Heart left ventricle (tissue), 16 donors: Measurements from ENCODE around the gene WDFY3. TPM values are rescaled to one million over a fixed set of nuclear protein-coding genes. Genes with fewer than 3 reads are reported as not detected.
A peak's percentile ranks its signal among the peaks of the same experiment; 100 is the strongest.

ENCODE experiments used
- ATAC-seq, 4 donors: fragments of 200-7000 bp; cut with Tn5 transposase; one replicate each; pipeline ENCODE4 v1.9.1; 2020 to 2022; ENCODE audit warnings: moderate library complexity in 4 of 4, mild to moderate bottlenecking in 3 of 4, moderate number of reproducible peaks in 1 of 4
- DNase-seq, 5 donors: peaks; one replicate each; pipeline ENCODE4 v3.0.0-alpha.2; 2020
- H3K27ac ChIP-seq, 12 donors: fragments of 200-600 bp; sonication (generic) in 4 of 12; one replicate each; pipeline versions ENCODE4 v1.5.0 to v1.8.0; 2016 to 2022; ENCODE audit warnings: mild to moderate bottlenecking in 2 of 12
- H3K27me3 ChIP-seq, 9 donors: fragments of 200-600 bp; sonication (generic) in 2 of 9; one replicate each; pipeline versions ENCODE4 v1.5.1 to v1.8.0; 2016 to 2022; ENCODE audit warnings: mild to moderate bottlenecking in 3 of 9
- H3K36me3 ChIP-seq, 9 donors: fragments of 200-600 bp; sonication (generic) in 2 of 9; one replicate each; pipeline versions ENCODE4 v1.5.0 to v1.8.0; 2018 to 2022; ENCODE audit warnings: mild to moderate bottlenecking in 2 of 9
- H3K4me1 ChIP-seq, 12 donors: fragments of 200-600 bp; sonication (generic) in 4 of 12; one replicate each; pipeline versions ENCODE4 v1.5.0 to v1.8.0; 2016 to 2022; ENCODE audit warnings: mild to moderate bottlenecking in 3 of 12
- H3K4me3 ChIP-seq, 12 donors: fragments of 200-600 bp; sonication (generic) in 4 of 12; one replicate each; pipeline versions ENCODE4 v1.5.0 to v1.8.0; 2017 to 2022; ENCODE audit warnings: mild to moderate bottlenecking in 9 of 12, moderate library complexity in 4 of 12
- H3K9me3 ChIP-seq, 12 donors: fragments of 200-600 bp; sonication (generic) in 4 of 12; one replicate each; pipeline versions ENCODE4 v1.5.0 to v1.8.0; 2016 to 2022; ENCODE audit warnings: mild to moderate bottlenecking in 1 of 12
- CTCF ChIP-seq, 12 donors: fragments of 200-600 bp; sonication (generic) in 4 of 12; IDR thresholded peaks; one replicate each; pipeline versions ENCODE4 v1.5.0 to v1.8.0; 2018 to 2022; ENCODE audit warnings: antibody characterized with exemption in 12 of 12, mild to moderate bottlenecking in 5 of 12
- POLR2A ChIP-seq, 2 donors: fragments of 450-650 bp; IDR thresholded peaks; one replicate each; pipeline ENCODE4 v1.6.1; 2017; ENCODE audit warnings: antibody characterized with exemption in 2 of 2, mild to moderate bottlenecking in 2 of 2, moderate library complexity in 2 of 2
- WGBS, 4 donors: extraction: QIAGEN DNeasy Blood & Tissue Kit in 2 of 4; methylation state at CpG; one replicate each; pipeline versions ENCODE4 v1.1.5 to v1.1.7; 2013 to 2018; 5-methylcytosine and 5-hydroxymethylcytosine counted together
- intact Hi-C, 10 donors: fragments of 100-400 bp; cut with DNase I; formaldehyde crosslinking; loops; one replicate each; pipeline versions ENCODE4 v1.11.1 to v1.14.2; 2022
- polyA plus RNA-seq, 2 donors: library from polyadenylated mRNA; stranded (reverse); fragments of 200-250 nt; gene quantifications; one replicate each; pipeline ENCODE4 v1.2.3, GENCODE V29; 2013
- total RNA-seq, 9 donors: library from RNA; depleted of rRNA in 2 of 9; stranded (reverse); fragments of >200 nt in 2 of 9; fragmentation: NEBNext Ultra II Directional in 3 of 9; extraction: Animal tissue kit (Norgen Biotek cat#: 25700) in 3 of 9; gene quantifications; one replicate each; pipeline versions ENCODE4 v1.1.0 to v1.2.4, GENCODE V29; 2016 to 2023
- donor health status: ischemic (EF 13 %, LVEDD 7.1; RV severe dilation, severe dysfunction).
- donor health status: healthy with polysubstance abuse.
- donor health status: DM: no; HTN: yes; CAD: no.
- donor health status: DM: no; HTN: no; CAD: no.
- donor health status: ischemic (EF 25% LVEDD 6.9; RV normal size, moderate dysfunction).
- donor health status: ischemic (EF 25% LVEDD 5.7; RV mildly dilated, moderate dysfunction).
- donor health status: healthy.
- donor health status: DM: yes; HTN: yes; CAD: no.
- donor health status: ischemic (EF 35%, LVEDD 5.7; RV mildly dilated, moderate dysfunction).
- donor health status: nonischemic (EF 11% LVEDD 7.7; RV severe dilation, severe dysfunction).
- donor health status: DM: yes; HTN: yes; CAD: no.
- donor health status: PGD.
- donor health status: ischemic (EF 29% LVEDD 5.4; RV normal size, mild dysfunction).
- donor health status: nonischemic (EF 23%, LVEDD 6.1; RV moderate dilation, normal function).

The WDFY3 gene
- total and polyA plus RNA-seq, 11 donors: 5.0 to 103 (median 40.4) TPM

- no peak for DNase-seq
- no peak for TF ChIP-seq POLR2A (IDR thresholded peaks at IDR 0.05)
- no peak for TF ChIP-seq CTCF (IDR thresholded peaks at IDR 0.05)
- ATAC-seq: no peak
- Histone ChIP-seq H3K36me3 (peaks cover 0 to 38% (median 11%) of the 10 kb centered on the region in 9 donors), H3K9me3 (no peaks in the 10 kb centered on the region), H3K4me1 (peaks cover 0 to 7% (median 0%) of the 10 kb centered on the region in 12 donors), H3K27ac (no peak overlapping the region), H3K4me3 (no peak overlapping the region), H3K27me3 (no peaks in the 10 kb centered on the region)
- intact Hi-C loops: loop anchor here in 1 of 10 donors (10.0 kb wide), 1 partner anchor 48 kb away; no protein-coding TSS in a partner anchor
- WGBS, 4 donors: 92 to 98% (median 95%) methylated on average over 1 of the region's 1 CpG
Observed at GRCh38 chr4:84892950-84893349, 73.5 kb downstream of the WDFY3 start.

GRCh38 chr4:84887824-84888223 is 78.7 kb downstream of the WDFY3 start:
- H3K27me3 ChIP-seq: no peaks in the 10 kb centered on the region
- peaks cover 0 to 20% (median 3%) of the 10 kb centered on the region in 12 donors for H3K4me1 ChIP-seq
- no peaks in the 10 kb centered on the region for H3K9me3 ChIP-seq
- ATAC-seq (peak in 1 of 4 donors; percentile 55), DNase-seq (no peak)
- TF ChIP-seq CTCF (IDR thresholded peaks at IDR 0.05) (no peak), POLR2A (IDR thresholded peaks at IDR 0.05) (no peak)
- intact Hi-C loops: no loop called here
- H3K36me3 ChIP-seq: peaks cover 0 to 10% (median 0%) of the 10 kb centered on the region in 9 donors
- WGBS, 4 donors: 85 to 92% (median 88%) methylated on average over 2 of the region's 2 CpGs
- no peak overlapping the region for H3K4me3 ChIP-seq
- no peak overlapping the region for H3K27ac ChIP-seq

GRCh38 chr4:84879651-84880200 is 86.8 kb downstream of the WDFY3 start:
- intact Hi-C loops: no loop called here
- TF ChIP-seq CTCF (IDR thresholded peaks at IDR 0.05) (no peak), POLR2A (IDR thresholded peaks at IDR 0.05) (no peak)
- H3K27me3 ChIP-seq: no peaks in the 10 kb centered on the region
- peaks cover 0 to 10% (median 2%) of the 10 kb centered on the region in 9 donors for H3K36me3 ChIP-seq
- ATAC-seq: no peak
- no peak for DNase-seq
- H3K4me1 ChIP-seq: peaks cover 0 to 17% (median 0%) of the 10 kb centered on the region in 12 donors
- no peak overlapping the region for H3K27ac ChIP-seq
- H3K9me3 ChIP-seq: no peaks in the 10 kb centered on the region
- WGBS, 4 donors: 75 to 85% (median 81%) methylated on average over 4 of the region's 4 CpGs
- no peak overlapping the region for H3K4me3 ChIP-seq

GRCh38 chr4:84878546-84878945 is 87.9 kb downstream of the WDFY3 start:
- no peak for DNase-seq
- Histone ChIP-seq H3K27me3 (no peaks in the 10 kb centered on the region), H3K4me1 (peaks cover 0 to 17% (median 0%) of the 10 kb centered on the region in 12 donors), H3K36me3 (peaks cover 0 to 10% (median 2%) of the 10 kb centered on the region in 9 donors), H3K27ac (peak overlapping the region in 1 of 12 donors; percentile 7), H3K9me3 (no peaks in the 10 kb centered on the region), H3K4me3 (no peak overlapping the region)
- ATAC-seq: no peak
- intact Hi-C loops: no loop called here
- no peak for TF ChIP-seq CTCF (IDR thresholded peaks at IDR 0.05)
- no peak for TF ChIP-seq POLR2A (IDR thresholded peaks at IDR 0.05)
- 89 to 91% (median 89%) methylated on average over 3 of the region's 3 CpGs for WGBS, 4 donors
